ENCODE results near the gene KRTAP3-2. TPM values are rescaled to one million over a fixed set of nuclear protein-coding genes. Genes with fewer than 3 reads are reported as not detected.

KRTAP3-2 gene
- total RNA-seq, 1 donor from 2014 or later, result not detected

GRCh38 chr17:41010441-41010840 is 10.7 kb upstream of the KRTAP3-2 start:
- DNase-seq (ENCODE audit: low read depth, low spot score), result no peak

- no peak for DNase-seq (ENCODE audit: low read depth, low spot score)
Measured at GRCh38 chr17:41009936-41010335, 10.2 kb upstream of the KRTAP3-2 start.

GRCh38 chr17:41009301-41009760 is 9.6 kb upstream of the KRTAP3-2 start:
- no peak for DNase-seq (ENCODE audit: low read depth, low spot score)

GRCh38 chr17:41008811-41009210 is 9.1 kb upstream of the KRTAP3-2 start, which contains the start of gene KRTAP3-1:
KRTAP3-1 (minus strand) TSS chr17:41009128; CDS start chr17:41009074, 54 bp downstream.
- no peak for DNase-seq (ENCODE audit: low read depth, low spot score)

DNA sequence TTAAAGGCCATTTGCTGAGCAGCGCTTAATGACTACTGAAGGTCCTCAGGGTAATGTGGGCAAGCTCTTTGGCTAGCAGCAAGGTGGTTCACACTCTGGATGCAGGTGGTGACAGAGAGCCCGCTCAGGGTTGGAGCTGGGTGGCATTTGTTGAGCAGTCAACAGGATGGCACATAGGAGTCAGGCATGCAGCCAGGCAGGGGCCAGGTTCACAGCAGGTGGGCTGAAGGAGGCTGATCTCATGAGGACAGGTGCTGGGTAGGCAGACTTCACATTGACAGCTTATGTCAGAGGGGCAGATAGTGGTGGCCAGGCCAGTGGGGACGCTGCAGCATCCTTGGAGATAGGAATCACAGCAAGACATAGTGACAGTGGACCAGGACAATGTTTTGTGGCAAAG is 4.7 kb upstream of the KRTAP3-2 start:
- DNase-seq (ENCODE audit: low read depth, low spot score), result no peak

GRCh38 chr17:41003926-41004325 is 4.2 kb upstream of the KRTAP3-2 start:
- no peak for DNase-seq (ENCODE audit: low read depth, low spot score)

- DNase-seq (ENCODE audit: low read depth, low spot score), result no peak
Measured at GRCh38 chr17:41002814-41003213, 3.1 kb upstream of the KRTAP3-2 start.

GRCh38 chr17:41001795-41002194 is 2.1 kb upstream of the KRTAP3-2 start:
- DNase-seq (ENCODE audit: low read depth, low spot score), result no peak

GRCh38 chr17:40997361-40997760 is 2.3 kb downstream of the KRTAP3-2 start:
- DNase-seq (ENCODE audit: low read depth, low spot score), result no peak

GRCh38 chr17:40996829-40997228 is 2.9 kb downstream of the KRTAP3-2 start:
- DNase-seq (ENCODE audit: low read depth, low spot score), result no peak

GRCh38 chr17:40995116-40995515 is 4.6 kb downstream of the KRTAP3-2 start:
- no peak for DNase-seq (ENCODE audit: low read depth, low spot score)

GRCh38 chr17:40993839-40994238 is 5.9 kb downstream of the KRTAP3-2 start, which contains the start of gene KRTAP3-3:
KRTAP3-3 (minus strand) TSS chr17:40994164; CDS start chr17:40994097, 67 bp downstream.
- DNase-seq (ENCODE audit: low read depth, low spot score), result no peak

- DNase-seq (ENCODE audit: low read depth, low spot score), result no peak
Measured at GRCh38 chr17:40993084-40993483, 6.6 kb downstream of the KRTAP3-2 start.

DNA sequence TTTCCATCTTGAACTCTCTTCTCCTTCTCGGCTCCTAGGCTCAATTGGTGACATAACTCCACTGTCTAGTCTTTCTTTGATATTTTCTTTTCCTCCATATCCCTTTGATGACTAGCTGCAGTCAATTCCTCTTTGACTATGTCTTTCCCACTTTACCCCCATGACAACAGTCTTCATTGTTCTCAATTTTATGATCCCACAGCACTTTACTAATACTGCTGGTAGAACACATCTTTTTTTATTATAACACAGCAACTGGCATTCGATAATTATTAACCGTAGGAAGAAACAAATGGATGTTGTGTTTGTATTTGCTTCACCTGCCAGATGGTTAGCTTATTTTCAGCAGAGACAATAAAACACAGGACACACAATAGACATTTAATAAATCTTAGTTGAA is 7.0 kb downstream of the KRTAP3-2 start:
- no peak for DNase-seq (ENCODE audit: low read depth, low spot score)

DNA sequence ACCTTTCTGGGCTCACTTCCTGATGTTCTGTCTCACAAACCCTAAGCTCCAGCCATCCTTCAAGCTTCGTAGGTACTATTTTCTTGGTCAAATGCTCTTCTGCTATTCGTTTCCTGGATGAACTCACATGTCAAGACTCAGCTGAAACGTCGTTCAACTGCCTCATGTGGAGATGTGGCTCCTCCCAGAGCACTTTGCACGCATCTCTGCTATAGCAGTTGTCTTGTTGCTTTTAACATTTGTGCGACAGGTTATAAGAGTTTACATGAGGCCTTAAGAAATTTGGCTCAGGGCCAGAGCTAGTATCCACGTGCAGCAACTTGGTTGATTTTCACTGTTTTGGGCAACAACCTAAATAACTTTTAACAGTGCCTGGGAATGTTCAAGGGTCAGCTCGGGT is 12.8 kb downstream of the KRTAP3-2 start:
- DNase-seq (ENCODE audit: low read depth, low spot score), result no peak

- no peak for DNase-seq (ENCODE audit: low read depth, low spot score)
Measured at GRCh38 chr17:40984226-40984625, 15.5 kb downstream of the KRTAP3-2 start, which contains the start of gene KRT40. KRT40 (minus strand) TSS chr17:40984326; CDS start chr17:40984273, 53 bp downstream.

GRCh38 chr17:40981115-40981514 is 18.6 kb downstream of the KRTAP3-2 start:
- no peak for DNase-seq (ENCODE audit: low read depth, low spot score)

DNA sequence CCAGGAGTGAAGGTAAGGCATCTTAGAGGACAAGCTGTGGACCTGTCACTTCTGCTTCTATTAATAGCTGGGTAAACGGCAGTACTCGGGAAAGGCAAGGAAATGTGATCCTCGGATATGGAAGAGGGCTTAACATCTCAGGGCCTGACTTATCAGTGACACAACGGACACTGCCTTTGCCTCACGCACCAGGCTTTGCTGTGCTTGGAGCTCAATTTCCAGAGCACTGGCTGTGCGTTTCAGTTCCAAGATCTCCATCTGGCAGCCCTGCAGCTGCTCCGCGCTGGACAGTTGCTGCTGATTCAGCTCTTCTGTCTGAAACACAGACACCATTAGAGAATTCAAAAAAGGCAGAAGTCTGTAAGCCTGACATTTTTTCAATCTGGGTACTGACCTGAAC is 19.1 kb downstream of the KRTAP3-2 start:
- DNase-seq (ENCODE audit: low read depth, low spot score), result no peak

DNA sequence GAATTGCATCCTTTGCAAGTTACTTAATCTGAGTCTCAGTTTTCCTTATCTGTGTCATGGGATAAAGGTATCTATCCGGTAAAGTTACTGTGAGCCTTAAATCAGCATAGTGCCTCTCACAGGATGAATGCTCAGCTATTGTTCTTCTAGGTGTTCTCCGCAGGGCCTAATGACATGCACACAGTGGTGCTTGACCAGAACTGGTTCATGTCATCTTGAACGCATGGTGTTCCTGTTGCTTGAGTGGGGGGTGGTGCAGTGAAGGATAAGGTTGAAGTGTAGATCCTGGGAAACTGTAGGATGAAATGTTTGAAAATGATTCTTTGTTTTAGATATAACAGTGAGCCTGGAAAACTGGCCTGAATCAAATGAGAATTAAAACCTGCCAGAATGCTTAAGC is 19.6 kb downstream of the KRTAP3-2 start:
- no peak for DNase-seq (ENCODE audit: low read depth, low spot score)

GRCh38 chr17:40978575-40979151 is 21.0 kb downstream of the KRTAP3-2 start:
- no peak for DNase-seq (ENCODE audit: low read depth, low spot score)

GRCh38 chr17:40975516-40975915 is 24.2 kb downstream of the KRTAP3-2 start:
- no peak for DNase-seq (ENCODE audit: low read depth, low spot score)

GRCh38 chr17:40974366-40974765 is 25.3 kb downstream of the KRTAP3-2 start:
- DNase-seq (ENCODE audit: low read depth, low spot score), result no peak

- no peak for DNase-seq (ENCODE audit: low read depth, low spot score)
Measured at GRCh38 chr17:40967582-40967981, 32.1 kb downstream of the KRTAP3-2 start.

Data from pulmonary artery endothelial cell (primary cell).